C4-2B (cell line): Measurements from ENCODE around the gene WRAP73.

Source experiments
- CTCF ChIP-seq: fragments of 450-650 bp; conservative IDR thresholded peaks from 2 replicates; pipeline ENCODE4 v1.5.1; 2017; ENCODE audit warnings: mild to moderate bottlenecking
- ZFX ChIP-seq: fragments of 450-650 bp; IDR thresholded peaks from 2 replicates; pipeline ENCODE4 v1.6.1; 2017

- TF ChIP-seq CTCF (no peak), ZFX (no peak)
Measured at GRCh38 chr1:3699596-3699995, 49.7 kb upstream of the WRAP73 start.
